H1 (cell line): ENCODE measurements around the gene CCER1. TPM values are rescaled to one million over a fixed set of nuclear protein-coding genes. Genes with fewer than 3 reads are reported as not detected.

Source experiments
- CEBPB ChIP-seq: IDR thresholded peaks from 2 replicates; pipeline ENCODE4 v1.6.1; 2012; ENCODE audit warnings: low read depth, low read length
- SIX5 ChIP-seq: IDR thresholded peaks from 2 replicates; pipeline ENCODE4 v1.6.1; 2011; ENCODE audit warnings: mild to moderate bottlenecking, low read depth, low read length
- SUZ12 ChIP-seq: fragments of 200-600 bp; sonication (generic); IDR thresholded peaks from 2 replicates; pipeline ENCODE4 v1.6.1; 2012; ENCODE audit warnings: mild to moderate bottlenecking, inconsistent platforms, low read length, moderate library complexity, mixed read lengths
- polyA plus RNA-seq, 7 experiments: library from polyadenylated mRNA; depleted of rRNA in 3 of 7; stranded (reverse) in 5 of 7; unstranded in 2 of 7; fragments of >200 nt in 5 of 7; fragments of 200-250 nt in 2 of 7; gene quantifications; 1 replicate in 5 of 7; 2 replicates in 1 of 7; 4 replicates in 1 of 7; pipeline versions ENCODE4 v1.2.1 to v1.2.3, GENCODE V29; 2011 to 2013; ENCODE audit warnings: missing spikeins in 2 of 7, mixed read lengths in 2 of 7
- total RNA-seq: library from RNA; stranded (reverse); fragmentation: NEBNext Ultra II Directional; extraction: Animal tissue kit (Norgen Biotek cat#: 25700); gene quantifications from 2 replicates; pipeline ENCODE4 v1.2.1, GENCODE V29; 2021

CCER1 gene
- total and polyA plus RNA-seq, 2 of the 8 experiments (the other 6 are each of a cell fraction or from before 2014, with no cell fraction given) = not detected

DNA sequence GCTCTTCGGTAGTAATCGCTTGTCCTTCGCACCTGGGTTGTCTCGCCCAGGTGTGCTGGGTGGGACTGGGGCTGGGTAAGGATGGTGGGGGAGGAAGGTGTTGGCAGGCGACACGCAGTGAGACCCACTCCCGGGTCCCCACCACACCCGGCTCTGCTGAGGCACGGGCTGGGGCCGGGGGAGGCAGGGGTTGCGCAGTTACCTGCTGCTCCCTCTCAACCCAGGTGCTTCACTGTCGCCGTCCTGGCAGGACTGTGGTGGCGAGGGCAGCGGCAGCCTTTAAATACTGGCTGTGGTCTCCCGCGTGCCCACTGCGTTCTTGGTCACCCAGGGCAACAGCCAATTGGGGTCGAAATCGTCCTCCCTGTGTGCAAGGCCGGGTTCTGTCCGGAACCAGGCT lies at the start of gene CCER1 (continued):
- TF ChIP-seq SIX5 = no peak
- TF ChIP-seq CEBPB = no peak
- no peak for TF ChIP-seq SUZ12
